ENCODE measurements around the gene PPIE. TPM values are rescaled to one million over a fixed set of nuclear protein-coding genes. Genes with fewer than 3 reads are reported as not detected.
A peak's percentile ranks its signal among the peaks of the same experiment; 100 is the strongest.

Gene PPIE
- total RNA-seq, 1 experiment from 2014 or later, result 36.3 TPM

GRCh38 chr1:39754906-39755504 lies 16.3 kb downstream of the PPIE start:
- no peak overlapping the region for H3K56ac ChIP-seq (ENCODE audit: insufficient read length, low read depth, low read length)
- no peaks in the 10 kb centered on the region for H3K79me2 ChIP-seq (ENCODE audit: insufficient read depth, low read length)
- no peak overlapping the region for H3T11ph ChIP-seq (ENCODE audit: low read length)
- no peaks in the 10 kb centered on the region for H3K23me2 ChIP-seq (ENCODE audit: insufficient read length, low read depth, low read length, poor library complexity, severe bottlenecking)
- Mint-ChIP-seq H3K9me3 (peaks cover 1% of the 10 kb centered on the region in 2 experiments; a peak in 3 of 5 replicates), H3K36me3 (ENCODE audit: insufficient read depth in 1 of 3, low read depth in 3 of 3) (peaks cover 22 to 85% (median 49%) of the 10 kb centered on the region in 3 experiments), H3K27me3 (ENCODE audit: low read depth) (no peaks in the 10 kb centered on the region), H3K4me1 (no peaks in the 10 kb centered on the region), H3K27ac (no peak overlapping the region; a peak in 1 of 7 replicates), H3K4me3 (no peak overlapping the region)
- TF ChIP-seq CTCF (conservative IDR thresholded peaks at IDR 0.05), result no peak
- H2BK120ac ChIP-seq (ENCODE audit: low read depth, low read length, poor library complexity, severe bottlenecking), result no peak overlapping the region
- no peak overlapping the region for H3K4ac ChIP-seq (ENCODE audit: low read depth, low read length)
- H2AK5ac ChIP-seq (ENCODE audit: insufficient read length, low read length), result no peak overlapping the region
- no peaks in the 10 kb centered on the region for H3K79me1 ChIP-seq (ENCODE audit: insufficient read depth, low read depth, low read length, poor library complexity, severe bottlenecking)
- H3K4me2 ChIP-seq (ENCODE audit: insufficient read depth, insufficient read length, low read length), result no peak overlapping the region
- no peak overlapping the region for H4K8ac ChIP-seq (replicated peaks; ENCODE audit: insufficient read length, low read depth, low read length)
- no peak overlapping the region for H2AFZ ChIP-seq (ENCODE audit: low read length)
- H3K23ac ChIP-seq (ENCODE audit: insufficient read length, low read depth, low read length), result no peak overlapping the region
- no peak overlapping the region for H3K18ac ChIP-seq (ENCODE audit: insufficient read length, low read depth, low read length)
- H2BK5ac ChIP-seq (ENCODE audit: insufficient read length, low read length), result no peak overlapping the region
- H4K5ac ChIP-seq (ENCODE audit: insufficient read length, low read depth, low read length), result no peak overlapping the region
- no peaks in the 10 kb centered on the region for H3K27me3 ChIP-seq (ENCODE audit: insufficient read depth, low read length)
- no peak overlapping the region for H4K91ac ChIP-seq (ENCODE audit: insufficient read length, low read depth, low read length)
- no CpG with 5 or more reads among the region's 2 CpGs for WGBS (ENCODE audit: extremely low coverage, insufficient read length, low lambda C conversion rate)
- H2BK12ac ChIP-seq (ENCODE audit: insufficient read length, low read depth, low read length), result no peak overlapping the region
- peaks cover 2% of the 10 kb centered on the region for H3K9me3 ChIP-seq (ENCODE audit: control insufficient read depth, low read depth, low read length)
- H4K20me1 ChIP-seq (ENCODE audit: control insufficient read depth, insufficient read depth, insufficient read length), result no peaks in the 10 kb centered on the region
- no peak overlapping the region for H2BK20ac ChIP-seq (ENCODE audit: low read depth, low read length, poor library complexity, severe bottlenecking)
- no peak overlapping the region for H3K14ac ChIP-seq (ENCODE audit: insufficient read depth, low read length)
- peak; percentile 8 for DNase-seq
- H2BK15ac ChIP-seq (ENCODE audit: low read depth, low read length), result no peak overlapping the region
- H3K9ac ChIP-seq (ENCODE audit: extremely low read depth, insufficient read length, low read length), result no peak overlapping the region
- H3K27ac ChIP-seq (ENCODE audit: insufficient read length, low read depth, low read length), result no peak overlapping the region
- H3K4me1 ChIP-seq (ENCODE audit: insufficient read depth, low read length), result no peaks in the 10 kb centered on the region
